ENCODE measurements around the gene CACNB4. TPM values are rescaled to one million over a fixed set of nuclear protein-coding genes. Genes with fewer than 3 reads are reported as not detected.

CACNB4 gene
- total and polyA plus RNA-seq, 2 of the 4 experiments (the other 2 are of a cell fraction), result 0.12 to 0.36 TPM

- H3K9ac ChIP-seq (ENCODE audit: low read depth, low read length), result no peak overlapping the region
- no peak overlapping the region for H4K8ac ChIP-seq (ENCODE audit: low read depth in 2 of 2, low read length in 2 of 2)
- no peaks in the 10 kb centered on the region for H3K36me3 ChIP-seq (ENCODE audit: control insufficient read depth, insufficient read depth, low read length)
- intact Hi-C loops (cut with micrococcal nuclease), result no loop called here
- H3K9me1 ChIP-seq (ENCODE audit: insufficient read depth, low read length), result peaks cover 3% of the 10 kb centered on the region; the same call in 1 of the 2 replicates
- no peak overlapping the region for H2BK120ac ChIP-seq (ENCODE audit: low read depth, low read length)
- H4K91ac ChIP-seq (ENCODE audit: insufficient read depth, low read depth, low read length), result no peak overlapping the region
- TF ChIP-seq CTCF (conservative IDR thresholded peaks at IDR 0.05; ENCODE audit: low read depth, low read length), result no peak
- TF ChIP-seq RCOR1 (IDR thresholded peaks at IDR 0.05; ENCODE audit: insufficient replicate concordance, low read length), result no peak
- no peak for TF ChIP-seq CHD1 (IDR thresholded peaks at IDR 0.05; ENCODE audit: low read depth, low read length)
- TF ChIP-seq FOS (IDR thresholded peaks at IDR 0.05; ENCODE audit: low read depth, low read length), result no peak
- TF ChIP-seq MAFK (IDR thresholded peaks at IDR 0.05; ENCODE audit: low read depth, low read length), result no peak
- TF ChIP-seq MAZ (IDR thresholded peaks at IDR 0.05; ENCODE audit: borderline replicate concordance, low read depth, low read length), result no peak
- TF ChIP-seq RFX5 (IDR thresholded peaks at IDR 0.05; ENCODE audit: low read depth, low read length), result no peak
- no peak for TF ChIP-seq MXI1 (IDR thresholded peaks at IDR 0.05; ENCODE audit: borderline replicate concordance, low read depth, low read length)
- no peak for TF ChIP-seq ELK1 (IDR thresholded peaks at IDR 0.05; ENCODE audit: borderline replicate concordance, low read depth, low read length)
- no peak for TF ChIP-seq NFE2L2 (IDR thresholded peaks at IDR 0.05; ENCODE audit: low read depth, low read length)
- TF ChIP-seq CEBPB (IDR thresholded peaks at IDR 0.05; ENCODE audit: low read depth, low read length), result no peak
- TF ChIP-seq BHLHE40 (IDR thresholded peaks at IDR 0.05; ENCODE audit: low read depth, low read length), result no peak
- no peak for TF ChIP-seq RAD21 (IDR thresholded peaks at IDR 0.05; ENCODE audit: low read length)
- TF ChIP-seq SMC3 (IDR thresholded peaks at IDR 0.05; ENCODE audit: low read depth, low read length), result no peak
- no peak for TF ChIP-seq POLR2A (IDR thresholded peaks at IDR 0.05; ENCODE audit: low read depth, low read length)
- TF ChIP-seq USF2 (IDR thresholded peaks at IDR 0.05; ENCODE audit: low read depth, low read length), result no peak
- H2AFZ ChIP-seq (replicated peaks; ENCODE audit: low read length, poor library complexity), result no peak overlapping the region
- H3K14ac ChIP-seq (replicated peaks; ENCODE audit: low read depth, low read length), result no peak overlapping the region
- no peak overlapping the region for H2AK9ac ChIP-seq (replicated peaks; ENCODE audit: low read depth, low read length, poor library complexity)
- no peak overlapping the region for H2BK20ac ChIP-seq (ENCODE audit: low read depth, low read length)
- no TSS peak for BruUV-seq (replicated peaks)
- WGBS, 2 experiments (ENCODE audit: extremely low coverage in 2 of 2, insufficient read length in 1 of 2), result 25% methylated on average over 2 of the region's 4 CpGs; no CpG with 5 or more reads in 1 of the 2 experiments
- no peak overlapping the region for H3K4me2 ChIP-seq (ENCODE audit: low read depth, low read length)
- H2AK5ac ChIP-seq (ENCODE audit: low read depth, low read length), result no peak overlapping the region
- POLR2A ChIA-PET (ENCODE audit: unreplicated experiment), result interaction anchor here (0.6 kb wide), 1 partner anchor 12 kb away, joined by 4 read pairs; no protein-coding TSS in a partner anchor
- H4K5ac ChIP-seq (ENCODE audit: low read depth, low read length), result no peak overlapping the region
- H3K23ac ChIP-seq (ENCODE audit: low read depth, low read length), result no peak overlapping the region
- H3K4me3 ChIP-seq (ENCODE audit: insufficient read depth, low read depth, low read length), result no peak overlapping the region
- H3K9me3 ChIP-seq (ENCODE audit: control insufficient read depth, insufficient read depth, low read length), result no peaks in the 10 kb centered on the region
- ATAC-seq (ENCODE audit: low read depth) (no peak), DNase-seq (no peak)
- CTCF ChIA-PET, result interaction anchor here (1.3 kb wide), 1 partner anchor 13 kb away, joined by 3 read pairs; no protein-coding TSS in a partner anchor
- no peaks in the 10 kb centered on the region for H3K4me1 ChIP-seq (ENCODE audit: control insufficient read depth, insufficient read depth, low read length)
- H3K56ac ChIP-seq (ENCODE audit: extremely low read depth, insufficient read depth, low read length), result no peak overlapping the region
- no peaks in the 10 kb centered on the region for H3K79me1 ChIP-seq (ENCODE audit: low read depth in 1 of 2, low read length in 2 of 2)
- no peak overlapping the region for H2BK5ac ChIP-seq (ENCODE audit: low read depth, low read length, poor library complexity, severe bottlenecking)
- no peak overlapping the region for H3K18ac ChIP-seq (ENCODE audit: low read depth, low read length)
- no peak overlapping the region for H3K27ac ChIP-seq (ENCODE audit: insufficient read depth, low read length)
- dilution Hi-C loops (cut with HindIII; ENCODE audit: low sequenced_read_pairs, unreplicated experiment), result no loop called here
- H2BK15ac ChIP-seq (ENCODE audit: low read depth, low read length), result no peak overlapping the region
- no peak overlapping the region for H3K4ac ChIP-seq (ENCODE audit: low read depth, low read length)
- in situ Hi-C loops (cut with MboI; ENCODE audit: low sequenced_read_pairs), result no loop called here
- H3K27me3 ChIP-seq (ENCODE audit: control insufficient read depth, insufficient read depth, low read length), result no peaks in the 10 kb centered on the region; the same call in none of the 2 replicates
- H4K20me1 ChIP-seq (ENCODE audit: insufficient read depth, low read length), result no peaks in the 10 kb centered on the region
Observed at GRCh38 chr2:152075461-152076050, 23.3 kb downstream of the CACNB4 start.
